HFFc6 (cell line): ENCODE measurements around the gene NIPA2. TPM values are rescaled to one million over a fixed set of nuclear protein-coding genes. Genes with fewer than 3 reads are reported as not detected.

Experiments used
- DNase-seq: peaks from one replicate; pipeline ENCODE4 v3.0.0-alpha.2; 2018
- H3K27ac Mint-ChIP-seq: 2 replicates; pipeline ENCODE4 v1.8.0; 2020; ENCODE audit warnings: mild to moderate bottlenecking, mixed read lengths
- H3K27me3 Mint-ChIP-seq: 2 replicates; pipeline ENCODE4 v1.8.0; 2021; ENCODE audit warnings: mild to moderate bottlenecking, moderate library complexity, mixed read lengths; ENCODE audit not compliant: insufficient read depth
- H3K36me3 Mint-ChIP-seq: 2 replicates; pipeline ENCODE4 v1.8.0; 2021; ENCODE audit warnings: low read depth, mixed read lengths
- H3K4me1 Mint-ChIP-seq: 2 replicates; pipeline ENCODE4 v1.8.0; 2020; ENCODE audit warnings: low read depth, mixed read lengths
- H3K4me3 Mint-ChIP-seq: 2 replicates; pipeline ENCODE4 v1.8.0; 2020; ENCODE audit warnings: mild to moderate bottlenecking, moderate library complexity, mixed read lengths
- H3K9me3 Mint-ChIP-seq: 2 replicates; pipeline ENCODE4 v1.8.0; 2020; ENCODE audit warnings: mild to moderate bottlenecking, mixed read lengths
- total RNA-seq, 6 experiments: library from RNA; stranded (reverse); fragmentation: NEBNext Ultra II Directional; extraction: Animal tissue kit (Norgen Biotek cat#: 25700); gene quantifications; 2 replicates in 1 of 6; 3 replicates in 5 of 6; pipeline ENCODE4 v1.2.3, GENCODE V29; 2021
- TF ChIP-seq, protein P1 (sequence below): fragments of 200-600 bp; sonication (generic); IDR thresholded peaks from 2 replicates; pipeline ENCODE4 v1.5.0; 2021; ENCODE audit warnings: antibody characterized with exemption, mild to moderate bottlenecking

NIPA2 gene
- total RNA-seq, 6 experiments from 2014 or later, result 71.7 to 92.4 (median 76.6) TPM

- peaks cover 19% of the 10 kb centered on the region; the same call in 1 of the 2 replicates for H3K4me1 Mint-ChIP-seq
- no peaks in the 10 kb centered on the region for H3K9me3 Mint-ChIP-seq
- TF ChIP-seq, protein P1, sequence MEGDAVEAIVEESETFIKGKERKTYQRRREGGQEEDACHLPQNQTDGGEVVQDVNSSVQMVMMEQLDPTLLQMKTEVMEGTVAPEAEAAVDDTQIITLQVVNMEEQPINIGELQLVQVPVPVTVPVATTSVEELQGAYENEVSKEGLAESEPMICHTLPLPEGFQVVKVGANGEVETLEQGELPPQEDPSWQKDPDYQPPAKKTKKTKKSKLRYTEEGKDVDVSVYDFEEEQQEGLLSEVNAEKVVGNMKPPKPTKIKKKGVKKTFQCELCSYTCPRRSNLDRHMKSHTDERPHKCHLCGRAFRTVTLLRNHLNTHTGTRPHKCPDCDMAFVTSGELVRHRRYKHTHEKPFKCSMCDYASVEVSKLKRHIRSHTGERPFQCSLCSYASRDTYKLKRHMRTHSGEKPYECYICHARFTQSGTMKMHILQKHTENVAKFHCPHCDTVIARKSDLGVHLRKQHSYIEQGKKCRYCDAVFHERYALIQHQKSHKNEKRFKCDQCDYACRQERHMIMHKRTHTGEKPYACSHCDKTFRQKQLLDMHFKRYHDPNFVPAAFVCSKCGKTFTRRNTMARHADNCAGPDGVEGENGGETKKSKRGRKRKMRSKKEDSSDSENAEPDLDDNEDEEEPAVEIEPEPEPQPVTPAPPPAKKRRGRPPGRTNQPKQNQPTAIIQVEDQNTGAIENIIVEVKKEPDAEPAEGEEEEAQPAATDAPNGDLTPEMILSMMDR, result no peak
- H3K36me3 Mint-ChIP-seq, result peaks cover 27% of the 10 kb centered on the region
- no peak overlapping the region; the same call in 1 of the 2 replicates for H3K27ac Mint-ChIP-seq
- H3K27me3 Mint-ChIP-seq, result peaks cover 2% of the 10 kb centered on the region; the same call in 1 of the 2 replicates
- no peak for DNase-seq
- H3K4me3 Mint-ChIP-seq, result no peak overlapping the region
Observed at GRCh38 chr15:22851513-22851912, 13.0 kb downstream of the NIPA2 start.

- no peaks in the 10 kb centered on the region; the same call in 1 of the 2 replicates for H3K27me3 Mint-ChIP-seq
- H3K36me3 Mint-ChIP-seq, result peaks cover 37% of the 10 kb centered on the region
- no peak for DNase-seq
- no peak overlapping the region for H3K27ac Mint-ChIP-seq
- no peak overlapping the region for H3K4me3 Mint-ChIP-seq
- no peaks in the 10 kb centered on the region; the same call in 1 of the 2 replicates for H3K4me1 Mint-ChIP-seq
- no peaks in the 10 kb centered on the region for H3K9me3 Mint-ChIP-seq
- TF ChIP-seq, protein P1, result no peak
Observed at GRCh38 chr15:22855791-22856190, 17.3 kb downstream of the NIPA2 start.

DNA sequence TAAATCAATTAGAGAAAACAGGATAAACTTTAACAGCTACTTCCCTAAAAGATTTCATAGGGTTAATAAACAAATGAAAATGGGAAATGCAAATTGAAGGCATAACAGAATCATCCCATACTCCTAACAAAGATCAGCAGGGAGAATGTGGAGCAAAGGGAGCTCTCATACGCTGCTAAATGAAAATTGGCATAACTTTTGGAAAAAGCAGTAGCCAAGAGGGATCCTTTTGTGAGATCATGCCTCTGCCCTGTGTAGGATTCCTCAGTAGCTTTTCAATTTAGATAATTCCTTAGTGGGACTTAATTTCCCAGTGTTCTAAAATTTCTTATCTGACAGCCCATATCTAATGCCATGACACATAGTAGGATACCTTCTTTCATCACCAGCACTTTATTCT lies 18.2 kb downstream of the NIPA2 start:
- Mint-ChIP-seq H3K36me3 (peaks cover 42% of the 10 kb centered on the region), H3K27ac (no peak overlapping the region), H3K9me3 (no peaks in the 10 kb centered on the region), H3K27me3 (no peaks in the 10 kb centered on the region; the same call in 1 of the 2 replicates), H3K4me1 (no peaks in the 10 kb centered on the region), H3K4me3 (no peak overlapping the region)
- TF ChIP-seq, protein P1, result no peak
- no peak for DNase-seq

DNA sequence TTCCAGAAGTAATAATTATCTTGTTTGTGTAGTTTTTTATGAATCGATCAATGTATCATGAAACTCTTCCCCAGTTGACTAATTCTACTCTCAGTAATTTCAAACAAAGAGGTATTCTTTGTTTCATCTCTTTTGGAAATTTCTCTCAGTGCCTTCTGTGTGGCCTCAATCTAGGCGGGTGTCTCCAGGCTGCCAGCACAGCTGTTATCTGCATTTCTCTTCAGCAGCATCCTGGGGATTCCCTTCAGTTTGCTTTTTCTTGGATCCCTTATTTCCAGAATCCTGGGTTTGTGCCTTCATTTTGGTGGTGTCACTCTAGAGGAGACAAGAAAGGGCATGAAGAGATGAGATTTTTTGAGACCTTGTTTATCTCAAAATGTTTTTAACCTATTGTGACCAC lies 22.7 kb downstream of the NIPA2 start:
- no peaks in the 10 kb centered on the region for H3K9me3 Mint-ChIP-seq
- peaks cover 56% of the 10 kb centered on the region for H3K36me3 Mint-ChIP-seq
- no peak for DNase-seq
- H3K27me3 Mint-ChIP-seq, result peaks cover 9% of the 10 kb centered on the region; the same call in 1 of the 2 replicates
- H3K4me1 Mint-ChIP-seq, result peaks cover 21% of the 10 kb centered on the region
- H3K27ac Mint-ChIP-seq, result peak overlapping the region; percentile 9; the same call in 1 of the 2 replicates
- H3K4me3 Mint-ChIP-seq, result no peak overlapping the region; the same call in 1 of the 2 replicates
- TF ChIP-seq, protein P1, result no peak

GRCh38 chr15:22863356-22863755 lies 24.9 kb downstream of the NIPA2 start:
- TF ChIP-seq, protein P1, result no peak
- Mint-ChIP-seq H3K27me3 (peaks cover 9% of the 10 kb centered on the region; the same call in 1 of the 2 replicates), H3K4me3 (no peak overlapping the region), H3K27ac (peak overlapping the region; percentile 42), H3K9me3 (no peaks in the 10 kb centered on the region), H3K36me3 (peaks cover 54% of the 10 kb centered on the region), H3K4me1 (peaks cover 24% of the 10 kb centered on the region)
- DNase-seq, result no peak
